ENCODE results near the gene FBXL14.
"Not testable (repeated sequence)": the region's sequence is repeated elsewhere in the genome, so short reads cannot be mapped to it uniquely, and the experiment has no call there.

The FBXL14 gene

DNA sequence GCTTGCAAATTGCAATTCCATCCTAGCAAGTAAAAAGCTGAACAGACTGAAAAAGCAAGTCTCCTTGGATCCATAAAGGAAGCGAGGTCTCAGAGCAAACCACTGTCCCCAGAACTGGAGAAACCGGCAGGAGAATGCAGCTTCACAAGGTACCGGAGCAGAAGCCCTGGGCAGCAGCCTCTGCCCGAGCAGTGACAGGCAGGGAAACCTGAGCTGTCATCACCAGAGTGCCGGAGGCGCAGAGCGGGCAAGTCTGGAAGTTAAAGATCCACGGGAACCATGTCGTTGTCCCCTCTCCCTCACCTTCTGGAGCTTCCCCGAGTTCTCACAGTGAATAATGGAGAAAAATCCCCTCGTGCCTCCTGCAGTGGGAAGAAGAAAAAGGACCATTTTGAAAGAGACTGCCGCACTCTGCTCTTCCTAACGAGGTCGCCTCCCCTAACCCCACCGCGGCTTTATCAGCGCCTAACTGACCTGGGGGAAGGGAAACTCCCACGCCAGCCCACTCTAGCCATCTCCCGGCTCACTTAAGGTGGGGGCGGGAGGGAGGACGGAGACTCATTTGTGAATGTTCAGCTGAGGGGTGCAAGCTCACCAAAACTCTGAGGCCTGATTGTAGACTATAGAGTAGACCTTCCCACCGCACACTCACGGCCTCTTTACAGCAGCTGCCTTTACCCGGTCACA, 27.8 kb downstream of the FBXL14 start:
- DNase-seq, result no peak

DNA sequence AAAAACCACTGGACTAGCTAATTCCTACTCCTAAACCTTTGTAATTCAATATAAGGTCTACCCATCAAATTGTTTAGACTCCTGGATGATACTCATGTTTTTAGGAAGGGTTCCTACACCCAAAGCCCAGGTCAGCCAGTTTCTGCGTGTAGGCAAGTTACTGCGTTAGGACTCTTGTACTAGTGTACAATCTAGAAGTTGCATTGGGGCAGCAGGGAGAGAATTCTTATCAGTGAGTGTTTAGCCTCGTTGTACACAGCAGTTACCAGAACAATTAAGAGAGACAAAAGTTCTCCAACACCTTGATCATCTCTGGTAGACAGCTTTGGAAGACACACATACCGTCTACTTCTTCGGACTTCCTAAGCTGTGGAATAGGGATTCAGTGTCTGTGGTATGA, 29.2 kb downstream of the FBXL14 start:
- DNase-seq, result no peak

DNA sequence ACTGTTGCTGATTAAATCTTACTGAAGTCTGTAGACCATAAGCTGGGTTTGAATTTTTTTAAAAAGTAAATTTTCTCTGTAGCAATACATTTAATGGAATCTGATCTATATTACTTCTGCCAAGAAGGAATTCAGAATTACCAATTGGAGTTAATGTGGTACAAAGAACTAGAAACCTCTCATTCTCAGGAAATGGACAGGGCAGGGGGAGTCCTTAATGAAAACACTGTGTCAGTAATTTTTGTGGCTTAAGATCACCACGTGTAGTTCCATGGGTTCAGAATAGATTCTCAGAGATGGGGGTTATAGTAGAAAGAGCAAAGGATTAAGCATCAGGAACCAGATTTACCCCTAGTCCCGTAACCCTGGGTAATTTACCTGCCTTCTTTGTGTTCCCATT, 30.3 kb downstream of the FBXL14 start:
- no peak for DNase-seq

DNA sequence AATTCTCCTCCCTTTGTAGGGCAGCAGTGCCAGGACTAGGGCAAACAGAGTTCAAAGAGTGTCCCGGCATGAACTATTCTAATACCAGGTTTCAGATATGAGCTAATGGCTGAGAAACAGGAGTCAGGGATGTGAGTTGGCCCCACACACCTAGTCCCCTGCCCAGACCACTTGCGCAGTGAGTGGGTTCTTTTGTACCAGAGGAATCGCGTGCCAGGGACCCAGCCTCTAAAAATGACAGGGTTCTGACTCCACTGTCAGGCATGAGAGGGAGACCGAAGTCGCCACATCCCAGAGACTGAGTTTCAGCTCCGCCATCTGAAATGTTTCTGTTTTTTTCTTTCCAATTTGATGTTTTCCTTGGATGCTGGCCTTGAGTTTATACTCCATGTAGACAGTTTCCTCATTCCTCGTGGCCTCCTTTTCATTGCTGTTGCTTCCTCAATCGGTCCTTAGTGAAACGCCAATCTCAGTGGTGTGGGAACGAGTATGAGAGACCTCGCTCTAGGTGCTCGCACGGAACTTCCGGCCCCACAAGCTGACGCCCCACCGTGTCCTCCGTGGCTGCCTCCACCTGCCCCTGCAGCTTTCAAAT, 31.5 kb downstream of the FBXL14 start:
- no peak for DNase-seq

DNA sequence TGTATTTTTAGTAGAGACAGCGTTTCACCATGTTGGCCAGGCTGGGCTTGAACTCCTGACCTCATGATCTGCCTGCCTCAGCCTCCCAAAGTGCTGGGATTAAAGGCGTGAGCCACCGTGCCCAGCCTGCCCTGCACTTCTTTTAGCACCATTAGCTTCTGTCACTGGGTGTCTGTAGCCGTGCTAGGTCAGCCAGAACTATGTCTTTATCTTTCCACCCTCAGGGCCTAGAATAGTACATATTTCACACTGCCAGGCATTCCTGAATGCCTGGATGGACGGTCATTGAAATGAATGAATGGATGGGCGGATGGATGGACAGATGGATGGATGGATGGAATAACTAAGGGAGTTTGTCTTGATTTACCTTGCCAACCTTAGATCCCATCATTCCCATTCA, 33.7 kb downstream of the FBXL14 start:
- DNase-seq, result no peak

DNA sequence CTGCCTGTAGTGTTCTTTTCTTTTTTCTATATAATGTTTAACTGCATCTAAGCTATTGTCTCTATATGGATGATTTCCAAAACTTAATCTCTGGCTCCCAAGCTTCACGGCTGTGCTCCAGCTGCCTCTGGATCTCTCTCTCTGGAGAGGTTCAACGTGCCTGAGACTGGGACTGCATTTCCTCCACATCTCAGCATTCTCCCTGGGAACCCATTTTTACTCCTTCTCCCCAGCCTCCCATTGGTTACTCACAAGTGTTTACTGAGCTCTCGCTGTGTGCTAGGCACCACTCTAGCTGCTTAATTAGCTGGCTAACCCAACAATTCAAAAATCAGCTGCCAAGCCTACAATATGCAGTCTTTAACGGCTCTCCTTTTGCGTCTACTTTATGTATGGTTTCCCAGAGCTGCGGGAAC, 34.7 kb downstream of the FBXL14 start:
- peak; percentile 21 for DNase-seq

DNA sequence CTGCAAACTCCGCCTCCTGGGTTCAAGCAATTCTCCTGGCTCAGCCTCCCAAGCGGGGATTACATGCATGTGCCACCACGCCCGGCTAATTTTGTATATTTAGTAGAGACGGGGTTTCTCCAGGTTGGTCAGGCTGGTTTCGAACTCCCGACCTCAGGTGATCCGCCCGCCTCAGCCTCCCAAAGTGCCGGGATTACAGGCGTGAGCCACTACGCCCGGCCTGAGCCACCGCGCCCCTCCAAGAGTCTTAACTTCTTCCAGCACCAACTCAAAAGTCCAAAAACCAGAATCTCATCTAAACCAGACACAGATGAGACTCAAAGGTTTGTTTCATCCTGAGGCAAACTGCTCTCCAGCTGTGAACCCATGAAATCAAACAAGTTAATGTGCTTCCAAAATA, 36.3 kb downstream of the FBXL14 start:
- DNase-seq, result not testable (repeated sequence)

DNA sequence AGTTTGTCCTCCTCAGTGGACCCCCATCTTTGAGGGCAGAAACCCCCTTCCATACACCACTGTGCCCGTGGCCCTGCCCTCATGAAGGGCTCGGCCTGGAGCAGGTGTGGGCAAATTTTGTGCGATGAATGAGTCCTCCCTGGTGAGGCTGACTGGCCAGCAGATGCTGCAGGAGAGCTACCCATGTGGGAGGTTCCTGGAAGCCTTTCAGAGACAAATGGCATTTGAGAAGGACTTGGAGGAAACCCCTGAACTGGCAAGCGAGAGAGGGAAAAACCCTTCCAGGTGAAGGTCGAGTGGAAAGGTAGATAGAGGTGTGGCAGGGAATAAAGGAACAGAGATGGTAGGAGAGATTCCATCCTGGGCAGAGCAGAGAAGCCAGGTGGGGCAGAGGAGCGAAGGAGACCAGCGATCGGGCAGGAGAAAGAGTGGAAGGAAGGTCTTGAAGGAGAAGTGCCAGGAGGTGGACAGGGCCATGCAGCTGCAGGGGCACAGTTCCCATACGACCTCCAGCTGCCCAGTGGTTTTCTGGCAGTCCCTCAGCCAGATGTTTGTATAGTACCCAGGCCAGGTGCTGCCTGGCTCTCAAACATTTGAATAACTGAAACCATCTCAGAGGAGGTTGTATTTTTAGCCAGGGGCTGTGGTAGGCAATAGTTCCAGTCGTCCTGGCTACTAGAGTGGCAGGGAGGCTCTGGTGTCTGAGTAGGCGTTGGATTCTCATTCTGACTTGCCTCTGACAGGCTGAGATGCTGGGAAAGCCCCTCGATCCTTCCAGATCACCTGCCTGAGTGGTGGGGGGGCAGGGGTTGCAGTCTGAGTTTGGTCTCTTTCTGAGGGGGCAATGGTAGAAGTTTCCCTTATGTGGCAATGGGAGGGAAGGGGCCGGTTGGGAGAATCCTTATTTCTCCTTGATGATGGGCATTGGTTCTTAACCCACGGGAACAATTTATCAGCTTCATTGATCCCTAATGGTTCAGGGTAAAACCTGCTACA, 40.1 kb downstream of the FBXL14 start:
- no peak for DNase-seq

DNA sequence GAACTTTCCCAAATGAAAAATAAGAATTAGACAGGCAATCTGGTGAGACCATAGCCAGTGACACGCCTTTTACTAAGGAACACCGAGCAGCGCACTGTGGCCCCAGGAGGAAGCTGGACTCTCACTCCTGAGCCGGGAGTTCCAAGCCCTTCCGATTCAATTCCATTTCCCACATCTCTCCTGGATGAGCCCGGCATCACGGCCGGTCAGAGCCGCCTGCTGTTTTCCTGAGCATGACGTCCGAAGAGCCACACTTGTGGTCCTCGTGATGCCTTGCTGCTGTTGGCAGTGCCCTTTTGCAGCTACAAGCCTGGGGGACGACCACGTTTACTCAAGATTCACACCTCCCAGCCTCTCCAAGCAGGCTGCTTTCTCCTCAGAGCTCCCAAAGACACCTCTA, 40.8 kb downstream of the FBXL14 start:
- no peak for DNase-seq

DNA sequence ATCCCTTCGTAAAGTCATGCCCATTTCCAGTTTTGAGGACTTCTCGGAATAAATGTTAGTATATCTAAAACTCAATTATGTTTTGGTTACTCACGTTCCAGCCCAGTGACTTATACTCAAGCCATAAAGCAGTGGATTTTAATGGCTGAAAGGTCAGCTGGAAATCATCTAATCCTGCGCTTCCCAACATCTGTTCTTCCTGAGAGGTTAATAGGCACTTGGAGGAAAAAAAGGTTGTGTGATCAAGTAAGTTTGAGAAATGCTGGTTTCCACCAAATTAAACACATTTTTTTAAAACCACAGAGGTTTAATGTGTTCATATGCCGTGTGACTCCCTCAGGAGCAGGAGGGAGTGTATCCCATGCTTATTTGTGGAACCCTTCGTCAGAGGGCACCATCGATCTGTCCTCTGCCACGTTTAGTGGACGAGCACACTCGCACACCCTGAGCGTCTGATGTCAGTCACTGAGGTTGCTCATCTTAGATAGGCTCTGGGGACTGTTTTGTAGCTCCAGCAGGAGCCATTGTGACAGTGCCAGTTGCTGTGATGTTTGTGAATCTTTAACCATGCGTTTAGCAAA, 41.4 kb downstream of the FBXL14 start:
- no peak for DNase-seq

DNA sequence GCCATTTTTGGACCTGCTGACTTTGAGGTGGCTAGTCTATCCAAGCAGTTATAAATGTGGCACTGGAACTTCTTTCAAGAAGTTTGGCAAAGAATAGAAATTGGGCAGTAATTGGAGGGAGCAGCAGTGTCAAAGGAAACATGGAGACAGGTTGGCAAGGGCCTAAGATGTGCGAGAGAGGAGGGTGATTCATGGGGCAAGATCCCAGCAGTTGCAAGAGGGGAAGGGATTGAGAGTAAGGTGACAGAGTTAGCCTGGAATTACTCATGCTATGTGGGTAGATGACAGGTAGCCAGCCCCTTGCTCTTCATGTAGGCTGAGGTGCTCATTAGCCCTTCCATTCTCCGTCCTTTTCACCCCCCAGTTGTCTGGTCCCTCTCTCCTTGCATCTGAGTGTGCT, 42.2 kb downstream of the FBXL14 start:
- DNase-seq, result no peak

DNA sequence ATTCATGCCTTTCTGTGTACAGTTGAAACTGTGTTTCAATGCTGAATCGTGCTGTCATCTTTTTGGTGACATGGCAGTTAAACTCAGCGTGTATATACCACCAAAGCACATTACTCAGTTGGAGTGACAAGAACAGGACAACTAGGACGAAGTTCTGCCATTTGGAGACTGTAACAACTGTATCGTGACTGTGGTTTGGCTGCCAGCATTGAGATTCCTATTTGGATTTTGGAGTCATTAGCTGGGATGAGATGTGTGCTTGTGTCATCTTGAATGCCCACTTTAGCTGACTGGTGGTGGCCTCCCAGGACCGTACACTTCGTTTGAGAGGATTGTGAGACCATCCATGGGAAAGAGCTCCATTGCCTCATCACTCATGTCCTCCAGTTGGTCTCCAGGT, 42.9 kb downstream of the FBXL14 start:
- DNase-seq, result no peak

DNA sequence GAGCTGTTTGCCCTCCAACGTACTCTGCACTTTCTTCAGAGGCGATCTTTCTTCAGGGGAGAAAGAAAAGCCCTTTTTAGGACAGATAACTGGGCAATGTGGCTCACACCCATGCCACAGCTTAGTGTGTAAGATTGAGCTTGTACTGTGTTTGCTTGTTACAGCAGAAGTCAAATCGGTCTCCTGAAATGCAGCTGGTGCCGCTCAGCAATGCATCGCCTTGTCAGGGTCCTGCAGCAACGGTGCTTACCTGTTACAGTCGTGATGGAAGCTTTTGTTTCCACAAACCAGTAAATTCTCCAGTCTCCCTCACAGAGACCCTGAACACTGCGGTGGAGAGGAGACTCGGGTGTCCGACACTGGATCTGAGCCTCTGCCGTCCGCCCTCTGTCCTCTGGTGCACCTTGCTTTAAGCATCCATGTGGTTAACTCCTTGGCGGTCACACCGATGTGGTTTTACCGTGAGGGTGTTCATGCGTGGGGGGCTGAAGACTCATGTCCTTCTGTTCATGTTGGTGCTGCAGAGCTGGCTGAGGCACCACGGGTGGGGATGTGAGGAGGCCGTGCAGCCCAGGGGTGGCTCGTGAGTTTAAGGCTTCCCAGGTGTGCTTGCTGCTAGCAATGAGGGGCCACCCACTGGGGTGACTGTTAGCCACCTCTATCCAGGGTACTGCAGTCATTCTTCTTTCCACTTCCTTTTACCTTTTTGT, 47.3 kb downstream of the FBXL14 start:
- no peak for DNase-seq

DNA sequence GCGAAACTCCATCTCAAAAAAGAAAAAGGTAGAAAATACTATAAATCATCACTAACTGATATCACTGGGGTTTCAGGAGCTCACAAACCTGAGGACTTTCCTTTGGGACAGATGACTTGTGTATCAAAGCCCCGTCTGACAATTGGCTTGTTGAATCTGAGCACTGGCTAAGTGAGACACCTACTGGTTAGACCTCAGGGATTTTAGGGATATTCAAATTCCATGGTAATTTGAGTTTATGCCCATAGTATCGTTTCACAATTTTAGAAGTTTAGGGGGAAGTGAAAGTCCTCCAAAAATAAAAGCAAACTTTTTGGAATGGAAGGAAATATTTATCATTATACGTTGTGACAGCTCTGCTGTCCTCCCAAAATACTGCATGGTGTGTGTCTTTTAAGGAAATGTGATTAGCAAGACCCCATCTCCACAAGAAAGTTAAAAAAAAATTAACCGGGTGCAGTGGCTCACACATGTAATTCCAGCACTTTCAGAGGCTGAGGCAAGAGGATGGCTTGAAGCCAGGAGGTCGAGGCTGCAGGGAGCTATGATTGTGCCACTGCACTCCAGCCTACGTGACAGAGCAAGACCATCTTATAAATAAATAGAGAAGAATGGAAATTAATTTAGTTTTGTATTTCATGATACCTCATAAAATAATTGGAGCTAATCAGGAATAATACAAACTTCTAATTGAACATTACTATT, 49.2 kb downstream of the FBXL14 start:
- no peak for DNase-seq

DNA sequence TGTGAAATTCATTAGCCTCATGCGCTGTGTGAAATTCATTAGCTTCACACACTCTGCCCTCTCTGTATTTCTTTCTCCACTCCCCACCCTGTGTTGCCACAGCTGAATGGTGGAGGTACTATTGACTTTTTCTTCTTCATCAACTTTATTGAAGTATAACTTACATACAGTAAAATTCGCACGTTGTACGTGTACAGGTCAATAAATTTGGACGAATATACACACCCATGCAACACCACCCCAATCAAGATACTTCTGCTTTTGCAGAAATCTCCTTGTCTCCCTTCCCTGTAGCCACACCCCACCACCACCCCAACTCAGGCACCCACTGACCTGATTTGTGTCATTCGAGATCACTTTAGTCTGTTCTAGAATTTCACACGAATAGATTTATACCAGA, 51.8 kb downstream of the FBXL14 start:
- no peak for DNase-seq

DNA sequence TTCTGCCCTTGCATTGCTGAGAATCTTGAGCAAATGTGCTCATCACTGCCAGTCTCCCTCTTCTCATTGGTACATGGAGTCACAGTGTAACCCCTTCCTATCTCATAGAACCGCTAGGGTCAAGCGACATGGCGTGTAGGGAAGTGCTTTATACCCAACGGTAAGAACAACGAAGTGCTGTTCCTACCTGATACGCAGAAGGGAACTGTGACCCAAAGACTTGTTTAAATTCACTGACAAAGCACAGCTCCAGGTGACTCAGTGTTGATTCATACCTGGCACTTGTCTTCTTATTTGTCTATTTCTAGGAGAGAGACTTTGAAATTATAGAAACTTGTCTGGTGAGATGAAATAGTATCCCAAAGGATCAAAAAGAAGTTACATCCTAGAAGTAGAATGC, 53.7 kb downstream of the FBXL14 start:
- no peak for DNase-seq

DNA sequence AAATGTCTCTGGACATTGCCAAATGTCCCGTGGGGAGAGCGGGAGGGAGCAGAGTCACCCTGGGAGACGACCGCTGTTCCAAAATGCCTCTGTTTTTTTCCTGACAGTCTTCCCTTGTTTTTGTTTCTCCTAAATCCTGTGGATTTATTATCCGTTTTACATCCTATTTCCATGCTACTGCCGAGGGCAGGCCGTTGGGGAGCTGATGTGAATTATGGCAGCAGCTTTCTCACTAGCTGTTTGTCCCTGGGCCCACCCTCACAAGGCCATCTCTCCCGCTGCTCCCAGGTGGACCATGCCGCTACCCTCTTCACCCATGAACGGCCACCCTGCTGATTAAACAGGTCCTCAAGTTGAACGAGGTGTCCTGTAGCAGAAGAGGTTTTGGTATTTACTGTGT, 55.2 kb downstream of the FBXL14 start:
- DNase-seq, result no peak

DNA sequence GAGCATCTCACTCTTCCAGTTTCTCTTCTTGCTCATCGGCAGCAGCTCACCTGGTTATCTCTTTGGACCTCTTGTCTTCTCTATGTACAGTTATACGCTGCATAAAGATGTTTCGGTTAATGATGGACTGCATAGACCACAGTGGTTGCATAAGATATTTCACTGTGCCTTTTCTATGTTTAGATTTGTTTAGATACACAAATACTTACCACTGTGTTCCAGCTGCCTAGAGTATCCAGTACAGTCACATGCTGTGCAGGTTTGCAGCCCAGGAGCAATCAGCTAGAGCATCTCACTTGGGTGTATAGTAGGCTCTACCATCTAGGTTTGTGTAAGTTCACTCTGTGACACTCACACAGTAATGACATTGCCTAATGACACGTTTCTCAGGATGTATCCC, 57.6 kb downstream of the FBXL14 start:
- no peak for DNase-seq

DNA sequence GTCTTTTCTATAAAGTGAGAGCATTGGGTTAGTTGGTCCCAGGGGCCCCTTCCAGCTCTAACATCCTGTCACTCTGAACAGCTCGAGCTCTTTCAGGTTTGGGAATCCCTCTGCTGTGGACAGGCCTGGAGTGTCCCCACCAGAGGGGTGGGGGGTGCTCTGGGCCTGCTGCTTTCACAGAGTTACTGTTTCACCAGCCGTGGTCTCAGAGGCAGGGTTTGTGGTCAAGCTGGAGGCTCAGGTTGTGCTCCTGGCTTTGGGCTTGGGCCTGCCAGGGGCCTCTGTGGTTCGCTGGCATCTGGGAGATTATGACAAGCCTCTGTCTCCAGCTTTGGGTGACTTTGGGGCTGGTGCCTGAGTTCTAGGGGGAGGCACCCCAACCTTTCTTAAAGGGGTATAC, 59.6 kb downstream of the FBXL14 start:
- no peak for DNase-seq

DNA sequence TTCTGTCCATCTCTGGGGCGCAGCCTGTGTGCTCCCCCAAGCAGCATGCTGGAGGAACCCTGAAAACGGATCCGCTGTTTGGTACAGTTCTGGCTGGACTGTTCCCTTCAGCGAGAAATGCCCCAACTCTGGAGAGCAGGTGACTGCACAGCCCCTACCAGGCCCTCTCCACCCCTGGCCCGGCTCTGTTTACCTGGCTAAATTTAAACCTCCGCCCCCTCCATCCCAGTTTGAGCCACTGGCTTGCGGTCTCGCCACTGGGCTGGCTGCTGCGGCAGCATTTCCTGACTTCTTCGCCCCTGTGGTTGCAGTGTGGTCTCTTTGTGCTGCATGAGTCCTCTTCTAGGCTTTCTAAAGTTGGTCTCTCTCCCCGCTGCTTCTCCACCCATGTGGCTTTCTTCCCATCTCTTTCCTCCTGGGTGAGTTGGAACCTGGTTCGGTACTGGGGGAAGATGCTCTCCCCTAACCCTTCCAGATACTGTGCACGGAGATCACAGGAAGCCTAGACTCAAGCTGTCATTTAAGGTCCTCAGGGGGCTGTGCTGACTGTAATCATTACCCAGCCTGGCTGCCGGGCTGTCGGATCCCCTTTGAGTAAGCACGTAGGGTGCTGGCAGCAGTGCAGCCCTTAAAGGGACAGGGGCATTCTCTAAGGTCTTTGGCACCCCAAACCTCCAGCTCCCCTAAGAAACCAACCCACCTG, 60.6 kb downstream of the FBXL14 start:
- no peak for DNase-seq

DNA sequence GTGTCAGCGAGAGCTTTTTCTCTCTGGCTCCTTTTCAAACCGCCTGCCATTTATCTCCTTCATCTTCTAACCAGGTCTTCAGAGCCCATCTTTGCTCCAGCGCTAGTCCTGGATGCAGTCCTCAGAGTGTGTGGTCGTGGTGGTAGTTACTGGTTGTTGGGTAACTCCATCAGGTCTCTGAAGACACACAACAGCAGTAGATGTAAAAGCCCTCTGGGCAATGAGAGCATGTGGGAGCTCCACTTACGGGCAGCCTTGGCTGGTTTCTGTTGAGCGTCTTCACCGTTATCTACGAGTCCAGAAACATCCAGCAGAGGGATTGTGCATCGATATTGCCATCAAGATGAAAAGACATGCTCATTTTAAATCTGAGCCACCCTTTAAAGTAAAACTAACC, 61.2 kb downstream of the FBXL14 start:
- DNase-seq, result no peak

Data from NCI-H510A (cell line).